Measurements from ENCODE around the gene FGR.

Gene FGR

DNA sequence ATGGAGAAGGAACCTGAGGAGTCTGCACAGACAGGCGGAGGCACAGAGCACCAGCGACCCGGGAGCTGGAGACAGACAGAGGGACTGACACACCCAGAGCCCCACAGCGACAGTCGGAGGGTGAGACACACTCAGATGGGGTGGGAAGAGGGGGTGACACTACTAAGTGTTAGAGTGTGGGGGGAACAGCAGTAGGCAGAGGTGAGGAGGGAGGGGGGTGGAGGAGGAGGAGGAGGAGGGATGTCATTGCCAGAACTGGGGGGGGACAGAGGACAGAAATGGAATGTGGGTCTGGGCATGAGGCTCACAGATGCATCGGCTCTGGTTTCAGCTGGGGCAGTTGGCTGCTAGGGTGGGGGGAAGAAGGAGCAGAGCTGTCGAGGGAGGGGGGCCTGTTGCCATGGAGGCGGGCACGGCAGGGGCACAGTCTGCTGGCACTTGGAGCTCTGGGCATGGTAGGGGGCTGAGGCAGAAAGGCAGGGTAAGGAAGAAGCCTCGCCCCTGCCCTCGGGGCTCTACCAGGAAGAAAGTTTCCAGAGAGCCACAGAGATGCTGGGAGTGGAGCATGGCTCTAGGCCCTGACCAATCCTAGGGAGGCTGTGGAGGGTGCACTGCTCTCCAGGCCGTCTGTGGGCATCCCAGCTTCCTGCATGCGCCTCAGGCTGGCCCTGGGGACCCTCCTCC lies 68.4 kb downstream of the FGR start:
- DNase-seq (ENCODE audit: low read depth), result no peak

DNA sequence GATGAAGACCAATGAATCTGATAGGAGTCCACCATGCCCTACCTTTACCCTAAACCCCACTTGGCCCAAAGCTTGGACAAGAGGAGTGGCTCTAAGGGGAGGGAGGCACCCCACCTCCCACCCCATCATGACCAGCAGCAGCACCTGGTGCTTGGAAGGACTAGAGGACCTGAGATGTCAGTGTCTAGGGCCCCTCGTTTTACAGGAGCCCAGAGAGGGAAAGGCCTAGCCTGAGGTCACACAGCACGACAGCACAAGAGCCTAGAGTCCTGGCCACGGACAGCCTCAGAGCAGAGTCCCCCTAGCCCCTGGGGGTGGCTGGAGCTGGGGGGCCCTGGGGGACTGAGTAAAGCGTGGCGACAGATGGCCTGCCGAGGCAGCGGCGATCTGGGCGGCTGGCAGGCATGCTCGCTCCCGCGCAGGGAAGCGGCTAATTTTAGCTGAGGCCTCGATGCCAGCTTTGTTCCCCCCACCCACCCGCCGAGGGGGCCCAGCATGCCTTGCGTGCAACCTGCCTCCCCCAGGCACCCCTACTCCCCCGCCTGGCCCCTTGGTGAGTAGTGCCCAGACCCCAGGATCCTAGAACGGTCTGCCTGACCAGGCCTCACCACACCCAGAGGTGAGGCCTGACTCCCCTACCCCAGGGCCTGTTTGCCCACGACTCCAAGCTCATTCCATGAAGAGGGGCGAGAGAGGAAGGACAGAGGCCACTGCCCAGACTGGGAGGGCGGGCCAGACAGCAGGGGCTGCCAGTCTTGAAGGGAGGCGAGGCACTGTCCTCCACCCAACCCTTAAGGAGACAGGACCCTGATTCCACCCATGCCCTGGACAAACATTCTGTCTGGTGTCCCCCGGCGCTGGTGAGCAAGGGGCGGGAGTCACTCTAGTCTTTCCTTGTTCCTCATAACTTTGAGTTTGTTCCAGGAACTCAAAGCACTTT lies 70.0 kb downstream of the FGR start:
- DNase-seq (ENCODE audit: low read depth), result no peak

DNA sequence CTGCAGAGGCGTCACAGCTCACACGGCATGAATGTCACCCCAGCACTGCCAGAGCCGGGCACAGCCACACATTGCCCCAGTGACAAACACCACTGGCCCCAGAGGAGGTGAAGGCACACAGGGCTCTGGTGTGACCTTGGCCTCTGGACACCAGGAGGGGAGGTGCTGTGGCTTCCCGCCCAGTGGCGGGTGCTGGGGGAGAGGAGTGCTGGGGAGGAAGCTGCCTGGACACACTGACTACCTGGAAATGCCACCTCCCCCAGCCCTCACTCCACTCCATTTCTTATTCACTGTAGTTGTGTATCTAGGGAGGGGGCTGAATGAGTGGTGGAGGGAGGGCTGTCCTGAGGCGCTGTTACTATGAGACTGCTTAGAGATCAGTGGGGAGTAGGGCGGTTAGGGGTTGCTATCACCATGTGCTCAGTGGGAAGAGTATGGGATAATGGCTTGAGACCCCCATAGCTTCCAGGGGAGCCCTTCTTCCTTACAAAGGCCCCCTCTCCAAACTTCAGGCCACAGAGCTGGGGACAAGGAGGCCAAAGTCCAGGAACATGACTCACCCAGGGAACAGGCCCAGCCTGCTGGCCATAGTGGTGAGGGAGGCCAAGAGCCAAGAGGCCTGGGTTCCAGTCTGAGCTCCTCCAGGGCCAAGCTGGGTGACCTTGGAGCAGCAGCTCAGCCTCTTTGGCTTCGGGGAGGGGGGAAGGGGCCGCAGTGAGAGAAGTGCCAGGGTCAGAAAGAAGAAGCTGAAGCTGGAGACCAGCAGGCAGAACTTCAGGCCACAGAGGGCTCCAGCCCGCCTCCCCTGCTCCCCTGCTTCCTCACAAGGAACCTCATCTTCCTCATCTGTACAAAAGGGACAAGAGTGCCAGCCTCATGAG lies 71.2 kb downstream of the FGR start:
- no peak for DNase-seq (ENCODE audit: low read depth)

DNA sequence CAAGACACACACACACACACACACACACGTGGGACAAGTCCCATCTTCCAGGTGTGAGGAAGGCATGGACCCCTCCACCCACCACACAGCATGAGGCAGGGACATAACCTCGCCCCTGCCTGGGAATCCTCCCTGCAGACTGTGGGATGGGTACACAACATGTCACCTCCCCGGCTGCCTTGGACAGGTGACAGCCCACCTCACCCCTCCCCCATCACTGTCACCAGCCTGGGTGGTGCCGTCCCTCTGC lies 71.7 kb downstream of the FGR start:
- no peak for DNase-seq (ENCODE audit: low read depth)

DNA sequence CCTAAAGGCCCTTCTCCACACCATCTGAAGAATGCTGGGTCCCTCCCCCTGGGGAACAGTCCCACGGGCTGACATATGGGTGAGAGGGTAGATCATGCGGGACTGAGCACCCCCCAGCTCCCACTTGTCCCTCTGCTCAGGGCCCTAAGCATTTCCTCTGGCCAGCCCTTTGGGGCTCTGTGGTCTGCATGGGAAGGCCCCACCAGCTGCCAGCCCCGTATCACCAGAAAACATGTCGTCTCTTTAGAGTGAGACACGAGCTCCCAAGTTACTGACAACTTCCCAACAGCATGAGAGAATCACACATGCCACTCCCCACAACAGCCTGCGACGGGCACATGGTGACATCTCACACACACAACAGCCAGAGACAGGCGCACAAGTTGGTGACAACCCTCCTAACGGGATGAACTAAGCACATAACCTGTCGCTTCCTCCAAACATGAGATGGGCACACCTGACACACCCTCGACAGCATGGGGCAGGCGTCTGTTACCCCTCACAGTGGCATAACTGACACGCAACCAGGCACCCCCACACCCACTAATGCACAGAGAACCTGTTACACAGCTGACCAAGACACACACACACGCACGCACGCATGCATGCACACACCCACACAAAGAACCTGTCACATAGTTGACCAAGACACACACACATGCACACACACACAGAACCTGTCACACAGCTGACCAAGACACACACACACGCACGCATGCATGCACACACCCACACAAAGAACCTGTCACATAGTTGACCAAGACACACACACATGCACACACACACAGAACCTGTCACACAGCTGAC lies 72.2 kb downstream of the FGR start:
- no peak for DNase-seq (ENCODE audit: low read depth)

Measured in T-helper 22 cell (primary cell).